Fibroblast of peridontal ligament (primary cell): ENCODE data around the gene LRMDA.
A peak's percentile ranks its signal among the peaks of the same experiment; 100 is the strongest.

ENCODE experiments used
- DNase-seq: peaks from one replicate; pipeline ENCODE4 v3.0.0-alpha.2; 2010; ENCODE audit errors: extremely low read depth

LRMDA gene

DNA sequence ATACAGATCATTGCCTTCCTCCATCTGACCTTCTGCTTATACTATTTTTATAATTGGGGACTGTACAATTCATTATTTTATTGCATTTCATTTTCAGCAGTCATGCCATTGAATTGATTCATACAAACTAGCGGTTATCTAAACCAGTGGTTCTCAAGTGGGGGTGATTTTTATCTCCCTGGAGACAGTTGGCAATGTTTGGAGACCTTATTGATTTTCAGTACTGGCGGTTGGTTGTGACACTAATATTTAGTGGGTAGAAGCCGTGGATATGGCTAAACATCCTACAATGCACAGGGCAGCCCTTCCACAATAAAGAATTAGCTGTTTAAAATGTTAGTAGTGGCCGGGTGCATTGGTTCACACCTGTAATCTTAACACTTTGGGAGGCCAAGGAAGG lies 765.9 kb downstream of the LRMDA start:
- DNase-seq, result no peak

DNA sequence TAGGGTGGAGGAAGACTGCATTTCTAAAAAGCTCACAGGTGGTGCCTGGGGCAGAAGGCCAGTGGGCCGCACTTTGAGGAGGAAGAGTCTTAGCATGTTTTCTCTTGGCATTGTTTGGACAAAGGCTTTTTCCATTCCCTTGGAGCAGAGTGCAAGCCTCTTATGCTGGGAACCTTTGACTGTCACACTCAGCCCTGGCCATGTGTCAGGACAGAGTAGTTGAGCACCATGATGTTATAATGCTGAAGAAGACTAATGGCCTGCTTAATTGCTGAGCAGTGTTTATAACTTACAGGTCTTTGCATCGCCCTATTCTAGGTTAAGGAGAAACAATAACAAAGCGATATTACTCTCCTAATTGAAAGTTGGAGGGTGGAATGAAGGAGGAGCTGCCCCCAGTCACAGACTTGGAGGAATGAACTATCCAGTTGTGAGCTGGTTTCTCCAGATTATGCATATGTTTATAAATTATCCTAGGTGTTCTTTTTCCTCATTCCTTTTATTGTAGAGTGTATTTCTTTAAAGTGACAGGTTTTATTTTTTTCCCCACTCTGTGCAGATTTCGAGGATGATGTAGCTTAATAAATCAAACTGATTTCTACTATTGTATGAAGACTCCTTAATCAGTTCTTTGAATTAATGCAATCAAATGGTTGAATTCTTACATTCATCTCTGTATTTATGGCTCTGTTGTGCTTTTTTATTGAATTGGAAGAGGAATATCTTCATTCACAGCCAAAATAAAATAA lies 767.0 kb downstream of the LRMDA start:
- no peak for DNase-seq

DNA sequence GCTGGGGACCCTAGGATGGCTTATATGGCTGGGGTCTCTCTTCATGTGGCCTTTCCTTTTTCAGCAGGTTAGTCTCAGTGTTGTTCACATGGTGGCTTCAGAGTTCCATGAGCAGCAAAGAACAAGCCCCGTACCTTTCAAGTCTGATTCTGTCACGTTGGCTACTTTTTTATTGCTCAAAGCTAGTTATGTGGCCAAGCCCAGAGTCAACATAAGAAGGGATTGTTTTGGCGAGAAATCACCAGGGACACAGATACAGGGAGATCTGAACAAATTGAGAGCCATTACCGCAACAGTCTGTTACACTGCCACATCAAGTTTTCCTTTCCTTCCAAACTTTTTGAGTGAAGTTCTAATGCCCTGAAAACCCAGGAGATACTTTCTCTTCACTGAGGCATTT lies 770.5 kb downstream of the LRMDA start:
- peak; percentile 22 for DNase-seq

DNA sequence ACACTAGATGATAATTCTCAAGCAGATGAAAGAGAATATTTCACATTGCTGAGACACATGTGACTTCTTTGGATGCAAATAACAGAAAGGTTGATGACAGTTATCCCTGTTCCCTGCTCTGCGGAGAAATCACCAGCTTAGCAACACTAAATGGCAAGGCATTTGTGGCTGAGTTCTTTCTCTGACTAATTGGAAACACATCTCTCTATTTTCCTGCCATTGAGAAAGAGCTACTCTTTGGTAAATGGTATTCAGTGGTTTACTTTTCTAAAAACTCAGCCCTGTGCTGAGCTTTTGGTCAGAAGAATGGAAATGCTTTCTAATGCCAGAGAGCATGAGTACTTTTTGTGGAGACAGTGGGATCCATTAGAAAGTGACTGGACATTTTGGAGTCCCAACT lies 771.4 kb downstream of the LRMDA start:
- peak; percentile 94 for DNase-seq

DNA sequence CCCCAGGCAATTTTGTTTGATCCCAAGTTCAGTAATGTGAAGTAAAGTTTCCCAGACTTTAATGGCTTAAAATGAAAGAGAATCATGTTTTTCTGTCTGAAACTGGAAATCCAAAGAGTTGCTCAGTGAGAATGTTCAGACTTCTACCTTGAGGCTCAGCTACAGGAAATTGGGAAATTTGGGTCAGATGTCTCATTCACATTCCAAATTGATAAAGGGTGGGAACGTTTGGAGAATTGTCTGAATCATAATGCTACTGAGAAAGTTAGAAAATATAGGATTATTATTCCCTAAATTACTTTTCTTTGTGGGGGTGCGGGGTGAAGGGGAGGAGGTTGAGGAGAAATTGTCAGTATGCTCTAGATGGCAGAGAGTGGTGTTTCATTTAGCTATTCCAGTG lies 773.9 kb downstream of the LRMDA start:
- peak; percentile 47 for DNase-seq

DNA sequence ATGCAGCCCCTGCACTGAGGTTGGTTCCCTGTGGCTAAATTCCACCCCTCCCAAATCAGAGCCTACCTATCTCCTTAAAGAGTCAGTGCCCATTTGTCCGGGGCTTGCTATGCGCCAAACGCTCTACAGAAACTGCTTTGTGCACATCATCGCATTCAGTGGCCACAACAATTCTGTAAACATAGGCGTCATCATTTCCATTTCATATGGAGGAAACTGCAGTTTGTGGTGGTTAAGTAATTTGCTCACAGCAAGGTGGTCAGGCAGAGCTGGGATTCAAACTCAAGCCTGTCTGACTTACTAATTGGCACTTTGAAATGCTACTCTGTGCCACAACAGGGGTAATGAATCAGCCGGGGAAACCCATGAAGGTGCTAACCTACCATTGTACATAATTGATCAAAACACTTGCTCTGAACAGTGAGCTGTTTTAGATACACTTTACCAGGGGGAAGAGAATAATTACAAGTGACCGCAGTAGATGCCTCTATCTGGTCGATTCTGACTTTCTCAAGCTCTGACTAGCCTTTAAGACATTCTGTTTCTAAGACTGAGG lies 775.5 kb downstream of the LRMDA start:
- DNase-seq, result peak; percentile 59

DNA sequence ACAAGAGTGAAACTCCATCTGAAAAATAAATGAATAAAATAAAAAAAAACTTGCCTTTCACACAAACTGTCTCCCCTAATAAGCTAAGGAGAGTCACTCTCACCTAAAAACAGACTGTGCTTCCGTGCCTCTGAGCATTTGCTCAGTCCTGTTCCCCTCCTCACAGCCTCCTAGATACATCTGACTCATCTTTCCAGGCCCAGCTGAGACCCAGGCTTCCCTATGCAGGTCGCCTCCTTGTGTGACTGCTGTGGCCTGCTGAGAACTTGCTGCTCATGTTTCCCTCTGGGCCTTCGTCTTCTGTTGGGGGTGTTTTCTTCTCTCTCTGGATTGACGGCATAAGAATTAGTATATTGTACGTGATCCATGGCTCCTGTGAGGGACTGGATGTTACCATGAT lies 777.7 kb downstream of the LRMDA start:
- no peak for DNase-seq

DNA sequence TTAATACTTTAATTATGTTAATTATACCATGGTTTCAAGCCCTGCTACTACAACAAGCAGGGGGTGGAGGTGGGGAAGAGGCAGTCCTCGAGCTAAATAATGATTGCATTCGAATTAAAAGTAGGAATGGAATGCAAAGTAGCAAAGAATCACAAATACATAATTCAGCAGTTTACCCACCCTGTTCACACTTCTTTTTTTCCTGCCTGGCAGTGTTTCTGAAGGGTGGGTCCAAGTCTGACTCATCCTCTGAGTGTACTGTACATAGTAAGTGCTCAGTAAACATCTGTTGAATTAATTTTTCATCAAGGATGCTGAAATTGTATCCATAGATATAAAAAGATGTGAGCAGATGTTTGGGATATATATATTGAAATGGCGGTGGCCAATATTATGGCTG lies 778.8 kb downstream of the LRMDA start:
- no peak for DNase-seq

DNA sequence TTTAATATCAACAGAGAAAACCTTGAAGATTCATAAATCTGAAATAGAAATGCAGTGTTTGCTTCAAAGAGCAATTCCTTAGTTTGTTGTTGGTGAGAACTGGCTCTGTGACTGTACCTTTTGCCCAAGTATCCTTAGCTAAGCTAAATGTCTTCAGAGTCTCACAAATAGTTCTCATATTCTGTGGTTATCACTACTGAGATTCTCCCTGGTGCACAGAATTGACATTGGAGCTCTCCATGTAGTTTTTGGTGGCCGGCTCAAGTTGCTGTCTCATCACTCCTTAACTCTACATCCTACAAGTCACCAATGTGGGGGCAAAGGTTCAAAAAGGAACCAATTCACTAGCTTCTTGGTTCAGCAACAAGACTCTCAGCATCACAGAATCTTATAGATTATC lies 780.3 kb downstream of the LRMDA start:
- DNase-seq, result no peak

DNA sequence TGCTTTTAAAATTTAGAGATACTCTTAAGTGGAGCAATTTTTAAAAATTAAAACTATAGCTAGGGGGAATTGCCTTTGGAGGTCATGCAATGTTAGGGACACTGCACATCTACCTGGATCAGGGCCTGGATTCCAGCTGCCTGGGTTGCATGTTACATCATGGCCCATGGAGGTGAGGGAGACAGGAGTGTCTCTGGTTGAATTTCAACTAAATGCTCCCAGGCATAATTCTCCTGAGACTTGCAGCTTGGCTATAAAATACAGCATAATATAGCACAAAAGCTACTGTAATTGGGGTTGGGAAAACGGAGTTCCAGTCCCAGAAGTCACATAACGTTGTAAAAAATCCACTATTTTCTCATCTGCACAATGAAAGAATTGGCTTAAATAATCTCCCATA lies 782.5 kb downstream of the LRMDA start:
- no peak for DNase-seq

DNA sequence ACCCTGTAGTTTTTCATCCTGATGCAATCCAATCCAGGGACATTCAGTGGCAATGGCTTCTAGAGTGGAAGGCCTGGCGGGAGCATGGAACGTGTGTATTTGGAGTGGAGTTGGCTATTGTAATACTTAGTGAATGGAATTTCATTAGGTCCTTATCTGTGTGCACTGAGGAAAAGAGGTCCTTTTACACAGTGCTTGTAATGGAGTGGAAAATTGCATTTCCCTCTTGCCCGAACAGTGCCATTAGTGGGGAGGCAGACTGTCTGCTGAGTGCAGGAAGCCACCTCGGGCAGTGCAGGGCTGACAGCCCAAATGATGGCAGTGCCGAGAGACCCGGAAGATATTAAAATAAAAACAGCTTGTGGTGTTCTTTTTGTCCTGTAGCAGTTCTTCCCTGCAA lies 786.6 kb downstream of the LRMDA start:
- no peak for DNase-seq

DNA sequence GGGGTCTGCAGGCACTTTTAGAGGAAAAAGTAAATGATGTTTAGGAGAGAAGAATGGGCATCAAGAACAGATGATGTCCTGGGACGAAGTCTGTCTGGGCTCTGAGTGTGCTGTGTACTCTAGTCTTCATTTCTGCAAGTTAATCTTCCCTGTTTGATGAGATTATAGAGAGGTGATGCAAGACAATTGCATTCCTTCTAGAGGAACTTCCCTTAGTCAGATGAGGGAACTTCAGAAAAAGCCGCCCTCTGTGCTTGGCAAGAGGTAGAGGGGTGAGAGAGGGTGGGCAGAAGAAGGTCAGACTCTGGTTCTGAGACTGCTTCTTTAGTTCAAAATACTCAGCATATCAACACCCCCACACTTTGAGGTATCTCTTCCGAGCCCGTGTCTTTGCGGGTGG lies 797.9 kb downstream of the LRMDA start:
- DNase-seq, result no peak

DNA sequence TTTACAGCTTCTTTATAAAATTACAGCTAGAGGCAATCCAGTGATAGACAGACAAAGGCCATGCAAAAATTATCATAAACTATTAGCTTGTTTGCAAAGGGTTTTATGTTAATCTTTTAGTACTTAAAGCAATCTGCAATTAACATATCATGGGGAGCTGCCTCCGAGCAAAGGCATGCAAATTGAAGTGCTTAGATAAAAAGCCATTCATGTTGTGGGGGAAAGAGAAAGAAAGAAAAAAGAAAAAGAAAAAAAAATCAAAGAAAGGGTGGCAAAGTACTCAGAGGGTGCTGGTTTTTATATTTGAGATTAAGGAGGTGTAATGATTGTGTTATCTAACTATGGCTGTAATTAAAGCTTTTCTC lies 799.5 kb downstream of the LRMDA start:
- no peak for DNase-seq

DNA sequence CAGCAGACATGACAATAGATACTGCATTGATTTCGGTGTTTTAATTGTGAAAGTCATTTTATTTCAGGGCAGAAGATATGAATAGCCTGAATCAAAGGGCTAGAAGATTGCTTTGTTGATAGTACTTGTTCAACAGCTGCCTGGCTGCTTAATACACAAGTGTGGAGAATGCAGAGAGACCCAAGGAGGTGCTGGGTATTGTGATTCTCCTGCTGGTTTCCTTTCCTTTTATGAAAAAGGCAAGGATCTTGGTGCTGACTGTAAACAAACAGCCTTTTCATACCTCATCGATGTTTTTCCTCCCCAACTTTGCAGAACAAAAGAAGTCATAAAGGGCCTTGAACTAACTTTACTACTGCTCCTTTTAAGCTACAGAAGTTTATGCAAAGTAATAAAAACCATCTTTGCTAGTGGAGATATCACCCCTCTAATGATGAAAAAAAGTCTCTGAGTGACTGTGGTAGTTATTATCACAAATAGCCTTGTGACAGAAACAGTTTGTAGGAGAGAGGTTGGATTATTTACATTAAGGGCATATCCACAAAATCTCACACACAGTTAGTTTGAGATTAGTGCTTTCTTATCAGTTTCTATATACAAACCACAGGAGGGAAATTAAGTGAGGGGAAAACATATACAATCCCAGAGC lies 800.0 kb downstream of the LRMDA start:
- no peak for DNase-seq

DNA sequence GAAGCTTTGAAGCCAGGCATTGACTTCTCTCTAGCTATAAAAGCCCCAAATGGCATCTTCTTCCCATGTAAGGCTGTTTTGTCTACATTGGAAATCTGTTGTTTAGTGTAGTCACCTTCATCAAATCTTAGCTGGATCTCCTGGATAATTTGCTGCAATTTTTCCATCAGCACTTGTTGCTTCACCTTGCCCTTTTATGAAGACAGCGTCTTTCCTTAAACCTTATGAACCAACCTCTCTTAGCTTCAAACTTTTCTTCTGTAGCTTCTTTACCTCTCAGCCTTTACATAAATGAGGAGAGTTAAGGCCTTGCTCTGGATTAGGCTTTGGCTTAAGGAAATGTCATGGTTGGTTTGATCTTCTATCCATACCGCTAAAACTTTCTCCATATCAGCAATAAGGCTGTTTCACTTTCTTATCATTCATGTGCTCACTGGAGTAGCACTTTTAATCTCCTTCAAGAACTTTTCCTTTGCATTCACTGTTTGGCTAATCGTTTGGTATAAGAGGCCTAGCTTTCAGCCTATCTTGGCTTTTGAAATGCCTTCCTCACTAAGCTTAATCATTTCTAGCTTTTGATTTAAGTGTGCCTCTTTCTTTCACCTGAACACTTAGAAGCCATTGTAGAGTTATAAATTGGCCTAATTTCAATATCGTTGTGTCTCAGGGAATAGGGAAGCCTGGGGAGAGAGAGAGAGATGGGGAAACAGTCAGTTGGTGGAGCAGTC lies 803.2 kb downstream of the LRMDA start:
- no peak for DNase-seq

DNA sequence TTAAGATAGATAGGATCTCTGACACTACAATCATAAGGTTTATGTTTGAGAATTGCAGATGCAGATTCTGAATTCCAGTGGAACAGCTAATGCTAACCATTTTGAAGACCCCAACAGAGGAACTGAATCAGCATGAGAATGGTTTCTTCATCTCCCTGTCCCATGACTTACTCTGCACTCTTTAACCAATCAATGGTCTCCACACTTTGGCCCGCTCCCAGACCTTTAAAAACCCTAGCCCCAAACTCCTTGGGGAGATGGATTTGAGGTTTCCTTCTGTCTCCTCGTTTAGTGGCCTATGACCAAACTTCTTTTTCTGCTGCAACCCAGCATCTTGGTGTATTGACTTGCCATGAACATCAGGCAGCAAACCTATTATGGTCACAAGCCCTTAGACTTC lies 804.9 kb downstream of the LRMDA start:
- DNase-seq, result peak; percentile 40

DNA sequence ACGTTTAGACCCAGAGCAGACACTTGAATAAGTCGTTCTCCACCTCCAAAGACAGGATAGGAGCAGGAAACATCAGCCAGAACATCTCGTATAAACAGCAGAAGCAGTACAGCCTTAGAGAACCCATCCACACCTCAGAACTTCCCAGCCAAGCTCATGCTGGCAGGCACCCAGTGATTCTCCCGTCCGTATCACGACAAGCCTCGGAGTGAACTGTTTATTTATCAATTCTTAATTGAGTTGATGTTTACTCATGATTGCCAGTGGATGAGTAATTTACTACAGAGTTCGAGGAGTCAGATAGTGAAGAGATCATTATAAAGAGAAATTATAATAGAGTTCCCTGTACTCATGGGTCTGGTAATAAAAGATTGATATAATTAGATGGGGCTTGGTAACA lies 811.5 kb downstream of the LRMDA start:
- no peak for DNase-seq

DNA sequence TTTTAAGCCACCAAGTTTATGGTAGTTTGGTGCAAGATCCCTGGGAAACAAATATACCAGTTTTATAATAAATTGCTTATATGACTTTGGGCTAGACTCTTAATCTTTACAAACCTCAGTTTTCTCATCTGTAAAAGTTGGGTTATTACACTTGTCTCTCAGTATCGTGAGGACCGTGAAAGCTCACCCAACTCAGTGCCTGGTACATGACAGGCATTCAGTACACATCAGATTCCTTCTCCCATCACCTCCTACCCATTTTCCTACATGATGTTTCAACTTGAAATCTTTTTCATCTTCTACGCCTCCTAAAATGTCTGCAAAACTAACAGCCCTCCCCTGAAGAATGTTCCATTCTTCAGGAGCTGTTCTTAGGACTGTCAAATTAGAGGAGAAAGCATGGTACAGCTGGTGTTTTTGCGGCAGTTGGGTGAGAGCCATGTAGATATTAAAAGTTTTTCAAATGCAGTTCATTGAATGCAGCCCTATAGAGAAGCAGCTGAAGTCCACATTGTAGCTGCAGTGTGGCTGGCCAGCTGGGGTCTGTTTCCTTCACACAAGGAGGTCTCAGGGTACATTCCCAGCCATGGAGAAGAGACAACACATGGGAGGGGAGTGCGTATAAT lies 812.8 kb downstream of the LRMDA start:
- DNase-seq, result no peak

DNA sequence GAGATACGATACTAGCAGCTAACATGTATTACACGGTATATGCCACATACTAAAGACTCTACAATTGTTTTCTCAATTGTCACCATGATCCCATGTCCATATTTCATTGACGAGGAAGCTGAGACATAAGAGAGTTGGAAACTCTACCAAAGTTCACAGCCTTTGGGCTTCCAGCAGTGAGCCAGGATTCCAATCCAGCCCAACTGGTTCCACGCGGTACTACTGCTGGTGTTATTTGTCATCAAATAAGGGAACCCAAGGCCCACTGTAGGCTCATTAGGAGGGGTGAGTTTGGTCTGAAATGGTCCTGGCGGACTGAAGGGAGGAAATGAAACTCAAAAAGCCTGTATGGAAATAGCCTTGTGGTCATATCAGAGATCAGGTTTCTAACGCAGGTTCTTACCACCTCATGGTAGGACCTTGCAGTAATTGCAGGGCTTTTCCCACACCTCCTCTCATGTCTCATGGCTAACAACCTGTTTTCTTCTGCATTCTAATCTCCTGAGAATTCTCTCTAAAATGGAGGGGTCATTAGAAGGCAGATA lies 814.6 kb downstream of the LRMDA start:
- no peak for DNase-seq

DNA sequence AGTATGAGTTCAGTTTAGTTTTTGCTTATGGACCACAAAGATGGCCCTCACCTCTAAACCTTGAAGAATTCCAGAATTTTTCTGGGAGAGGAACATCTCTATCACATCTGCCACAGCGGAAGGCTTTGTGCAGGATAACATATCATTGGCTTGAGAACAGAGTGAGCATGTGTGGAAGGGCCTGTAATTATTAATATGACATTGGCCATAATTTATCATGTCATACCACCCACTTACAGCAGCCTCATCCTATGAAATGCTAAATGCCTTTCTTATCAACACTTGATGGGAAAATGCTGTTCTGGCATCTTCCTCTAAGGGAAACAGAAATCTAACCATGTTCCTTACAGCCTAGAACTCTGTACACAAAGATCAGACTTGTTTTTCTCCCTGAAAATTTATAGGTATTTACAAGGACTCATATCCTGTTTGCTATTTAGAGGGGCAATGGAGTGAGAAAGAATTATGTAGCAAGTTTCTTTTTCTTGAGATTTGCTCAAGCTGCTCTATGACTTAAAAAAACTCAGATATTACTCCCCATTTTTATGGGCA lies 817.3 kb downstream of the LRMDA start:
- no peak for DNase-seq

DNA sequence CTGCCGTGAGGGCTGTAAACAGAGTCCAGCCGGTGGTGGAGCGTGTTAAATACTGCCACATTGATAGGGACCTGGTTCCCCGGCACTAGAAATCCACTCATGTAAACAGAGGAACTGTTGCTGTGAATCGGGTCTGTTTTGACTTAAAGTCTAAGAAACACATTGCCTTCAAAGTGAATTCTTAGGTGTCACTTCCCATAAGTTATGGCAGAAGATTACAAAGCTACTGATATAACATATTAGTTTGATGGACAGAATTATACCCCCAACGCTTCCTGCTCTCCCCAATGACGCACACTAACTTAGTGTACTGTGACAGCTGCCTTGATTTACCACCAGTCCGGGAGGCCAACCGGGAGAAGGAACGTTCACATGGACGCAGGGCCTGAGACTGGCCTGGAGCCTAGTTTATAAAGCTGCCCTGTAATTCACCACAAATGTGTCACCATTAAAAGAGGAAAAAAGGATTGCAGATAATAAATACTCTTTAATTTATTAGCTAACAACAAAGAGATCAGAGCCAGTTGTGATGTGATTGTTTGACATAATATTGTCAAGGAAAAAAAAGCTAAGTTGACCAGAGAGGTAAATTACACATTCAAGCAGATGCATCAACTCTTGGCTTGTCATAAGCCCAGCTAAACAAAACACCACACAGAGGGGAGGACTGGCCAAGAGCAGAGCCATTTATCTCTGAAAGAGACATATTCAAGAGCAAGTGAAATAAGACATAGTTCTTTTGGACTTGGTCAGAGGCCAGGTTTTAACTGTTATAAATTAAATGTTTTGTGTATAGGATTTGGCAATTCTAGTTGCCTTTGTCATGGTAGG lies 820.6 kb downstream of the LRMDA start:
- DNase-seq, result no peak
